Testis (tissue), 2 donors: Measurements from ENCODE around the gene UNC5CL.

Experiments
- CTCF ChIP-seq, 3 experiments: fragments of 450-650 bp in 2 of 3; fragments of 200-600 bp in 1 of 3; sonication (generic) in 1 of 3; IDR thresholded peaks; one replicate each; pipeline ENCODE4 v1.5.1; 2016 to 2019; ENCODE audit warnings: antibody characterized with exemption in 3 of 3, mild to moderate bottlenecking in 2 of 3, moderate library complexity in 1 of 3
- POLR2A ChIP-seq: fragments of 450-650 bp; IDR thresholded peaks from one replicate; pipeline ENCODE4 v1.6.1; 2017; ENCODE audit warnings: antibody characterized with exemption, mild to moderate bottlenecking, moderate library complexity

- no peak for TF ChIP-seq CTCF (IDR thresholded peaks at IDR 0.05)
- TF ChIP-seq POLR2A, result no peak
Observed at GRCh38 chr6:41073968-41074691, 35.1 kb upstream of the UNC5CL start.
